ENCODE data around the gene LAIR2.

LAIR2 gene

DNA sequence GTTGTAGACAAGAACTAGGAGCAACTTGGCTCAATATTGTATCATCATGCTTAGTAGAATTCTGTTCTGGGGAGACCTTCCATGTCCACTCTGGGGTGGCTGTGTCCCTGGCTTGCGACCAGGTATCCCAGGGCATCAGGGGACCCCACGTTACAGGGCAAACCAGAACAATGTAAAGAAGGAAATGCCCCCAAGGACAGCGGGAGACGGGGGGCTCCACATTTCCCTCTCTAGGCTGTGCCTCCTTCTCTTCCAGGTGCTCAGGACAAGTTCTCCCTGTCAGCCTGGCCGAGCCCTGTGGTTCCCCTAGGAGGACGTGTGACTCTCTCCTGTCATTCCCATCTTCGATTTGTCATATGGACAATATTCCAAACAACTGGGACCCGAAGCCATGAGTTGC lies 30.8 kb downstream of the LAIR2 start:
- DNase-seq (ENCODE audit: low read depth), result no peak
- no peak overlapping the region for H3K4me3 ChIP-seq (ENCODE audit: low read length)
- TF ChIP-seq, protein P1, sequence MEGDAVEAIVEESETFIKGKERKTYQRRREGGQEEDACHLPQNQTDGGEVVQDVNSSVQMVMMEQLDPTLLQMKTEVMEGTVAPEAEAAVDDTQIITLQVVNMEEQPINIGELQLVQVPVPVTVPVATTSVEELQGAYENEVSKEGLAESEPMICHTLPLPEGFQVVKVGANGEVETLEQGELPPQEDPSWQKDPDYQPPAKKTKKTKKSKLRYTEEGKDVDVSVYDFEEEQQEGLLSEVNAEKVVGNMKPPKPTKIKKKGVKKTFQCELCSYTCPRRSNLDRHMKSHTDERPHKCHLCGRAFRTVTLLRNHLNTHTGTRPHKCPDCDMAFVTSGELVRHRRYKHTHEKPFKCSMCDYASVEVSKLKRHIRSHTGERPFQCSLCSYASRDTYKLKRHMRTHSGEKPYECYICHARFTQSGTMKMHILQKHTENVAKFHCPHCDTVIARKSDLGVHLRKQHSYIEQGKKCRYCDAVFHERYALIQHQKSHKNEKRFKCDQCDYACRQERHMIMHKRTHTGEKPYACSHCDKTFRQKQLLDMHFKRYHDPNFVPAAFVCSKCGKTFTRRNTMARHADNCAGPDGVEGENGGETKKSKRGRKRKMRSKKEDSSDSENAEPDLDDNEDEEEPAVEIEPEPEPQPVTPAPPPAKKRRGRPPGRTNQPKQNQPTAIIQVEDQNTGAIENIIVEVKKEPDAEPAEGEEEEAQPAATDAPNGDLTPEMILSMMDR (conservative IDR thresholded peaks at IDR 0.05; ENCODE audit: low read length), result no peak

DNA sequence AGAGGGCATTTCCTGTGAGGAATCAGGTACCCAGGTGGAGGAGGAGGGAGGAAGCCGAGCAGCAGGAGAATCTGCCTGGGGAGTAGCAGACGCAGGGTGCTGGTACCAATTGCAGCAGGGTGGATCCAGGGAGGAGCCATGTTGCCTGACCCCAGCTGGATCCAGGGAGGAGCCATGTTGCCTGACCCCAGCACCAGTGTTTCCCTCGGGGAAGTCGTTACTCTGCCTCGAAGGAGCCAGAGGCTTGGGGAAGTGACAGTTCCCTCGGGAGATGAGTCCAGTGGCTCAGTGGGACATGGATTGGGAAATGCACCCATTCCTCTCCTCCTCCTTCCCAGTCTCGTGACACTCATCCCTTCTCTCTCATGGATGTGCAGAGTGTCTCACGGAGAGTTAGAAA lies 31.5 kb downstream of the LAIR2 start:
- no peak overlapping the region for H3K4me3 ChIP-seq (ENCODE audit: low read length)
- no peak for DNase-seq (ENCODE audit: low read depth)
- TF ChIP-seq, protein P1 (conservative IDR thresholded peaks at IDR 0.05; ENCODE audit: low read length), result no peak

GRCh38 chr19:54535601-54536000 lies 33.0 kb downstream of the LAIR2 start:
- DNase-seq (ENCODE audit: low read depth), result no peak
- TF ChIP-seq, protein P1 (conservative IDR thresholded peaks at IDR 0.05; ENCODE audit: low read length), result no peak
- H3K4me3 ChIP-seq (ENCODE audit: low read length), result no peak overlapping the region

DNA sequence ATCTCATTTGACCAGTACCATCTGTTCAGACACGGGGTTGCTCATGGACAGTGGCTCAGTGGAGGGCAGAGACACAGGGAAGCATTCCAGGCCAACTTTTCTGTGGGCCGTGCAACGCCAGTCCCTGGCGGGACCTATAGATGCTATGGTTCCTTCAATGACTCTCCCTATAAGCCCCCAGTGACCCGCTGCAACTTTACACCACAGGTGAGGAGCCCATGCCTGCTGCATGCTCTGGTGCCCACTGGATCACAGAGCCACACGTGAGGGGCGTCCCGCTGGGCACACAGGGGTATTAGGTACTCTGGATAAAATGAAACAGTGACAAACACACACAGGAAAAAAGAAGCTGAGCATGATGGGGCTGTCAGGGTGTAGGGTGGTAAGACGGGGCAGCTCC lies 34.3 kb downstream of the LAIR2 start:
- no peak for DNase-seq (ENCODE audit: low read depth)
- TF ChIP-seq, protein P1 (conservative IDR thresholded peaks at IDR 0.05; ENCODE audit: low read length), result no peak
- no peak overlapping the region for H3K4me3 ChIP-seq (ENCODE audit: low read length)

DNA sequence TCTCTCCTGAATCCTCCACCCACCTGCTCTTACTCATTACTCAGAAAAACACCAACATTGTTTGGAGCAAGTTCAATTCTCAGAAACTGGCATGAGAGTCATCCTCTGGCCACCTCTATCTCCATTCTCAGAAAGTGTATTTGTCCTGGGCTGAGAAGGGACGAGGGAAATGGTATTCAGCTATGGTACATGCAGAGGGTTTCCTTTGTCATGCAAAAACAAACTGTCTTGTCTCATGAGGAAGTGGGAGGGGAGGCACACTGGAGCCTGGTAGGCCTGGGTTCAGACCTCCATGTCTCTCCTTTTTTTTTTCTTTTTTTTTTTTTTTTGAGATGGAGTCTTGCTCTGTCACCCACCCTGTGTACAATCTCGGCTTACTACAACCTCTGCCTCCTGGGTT lies 39.1 kb downstream of the LAIR2 start:
- no peak for DNase-seq (ENCODE audit: low read depth)
- TF ChIP-seq, protein P1 (conservative IDR thresholded peaks at IDR 0.05; ENCODE audit: low read length), result no peak
- H3K4me3 ChIP-seq (ENCODE audit: low read length), result no peak overlapping the region

- H3K4me3 ChIP-seq (ENCODE audit: low read length), result no peak overlapping the region
- TF ChIP-seq, protein P1 (conservative IDR thresholded peaks at IDR 0.05; ENCODE audit: low read length), result no peak
- no peak for DNase-seq (ENCODE audit: low read depth)
Observed at GRCh38 chr19:54548806-54549205, 46.2 kb downstream of the LAIR2 start.

DNA sequence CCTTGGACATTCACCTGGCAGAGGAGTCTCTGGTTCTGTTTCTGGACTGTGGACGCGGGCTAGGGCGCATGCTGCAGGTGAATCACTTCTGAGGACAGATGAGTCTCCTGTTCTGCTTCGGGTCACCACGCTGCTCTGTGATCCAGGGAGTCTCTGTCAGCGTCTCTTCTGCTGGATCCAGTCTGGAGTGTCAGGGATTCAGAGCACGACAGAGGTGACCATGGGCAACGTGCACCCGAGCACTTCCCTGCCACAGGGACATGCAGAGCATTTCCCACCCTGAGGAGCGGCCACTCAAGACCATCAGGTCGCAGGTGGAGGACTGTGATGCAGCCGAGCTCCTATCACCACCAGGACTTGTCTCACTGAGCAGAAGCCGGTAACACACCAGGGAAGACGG lies 46.6 kb downstream of the LAIR2 start:
- no peak overlapping the region for H3K4me3 ChIP-seq (ENCODE audit: low read length)
- TF ChIP-seq, protein P1 (conservative IDR thresholded peaks at IDR 0.05; ENCODE audit: low read length), result no peak
- DNase-seq (ENCODE audit: low read depth), result no peak

All from AG10803 (cell line).